Neural crest cell (in vitro differentiated cells): ENCODE results near the gene RAMP1. TPM values are rescaled to one million over a fixed set of nuclear protein-coding genes. Genes with fewer than 3 reads are reported as not detected.

Source experiments
- DNase-seq: peaks from one replicate; pipeline ENCODE4 v3.0.0; 2021; ENCODE audit warnings: low read depth, mixed read lengths, low spot score
- H3K27ac Mint-ChIP-seq: one replicate; pipeline ENCODE4 v1.8.0; 2021; ENCODE audit warnings: mild to moderate bottlenecking, mixed read lengths; ENCODE audit not compliant: unreplicated experiment
- H3K27me3 Mint-ChIP-seq: 2 replicates; pipeline ENCODE4 v1.8.0; 2021; ENCODE audit warnings: low read depth, mild to moderate bottlenecking, mixed read lengths
- H3K36me3 Mint-ChIP-seq: 2 replicates; pipeline ENCODE4 v1.8.0; 2021; ENCODE audit warnings: low read depth, mild to moderate bottlenecking, mixed read lengths
- H3K4me1 Mint-ChIP-seq: 2 replicates; pipeline ENCODE4 v1.8.0; 2021; ENCODE audit warnings: mixed read lengths
- H3K4me3 Mint-ChIP-seq: one replicate; pipeline ENCODE4 v1.8.0; 2021; ENCODE audit warnings: mild to moderate bottlenecking, mixed read lengths
- H3K9me3 Mint-ChIP-seq: 2 replicates; pipeline ENCODE4 v1.8.0; 2021; ENCODE audit warnings: mixed read lengths
- total RNA-seq: library from RNA; stranded (reverse); gene quantifications from 2 replicates; pipeline ENCODE4 v1.2.1, GENCODE V29; 2021
- TF ChIP-seq, protein P1 (sequence below): fragments of 200-600 bp; sonication (generic); conservative IDR thresholded peaks from 2 replicates; pipeline ENCODE4 v1.5.0; 2021; ENCODE audit warnings: antibody characterized with exemption, mild to moderate bottlenecking

The RAMP1 gene
- total RNA-seq, 1 donor from 2014 or later, result 0.58 TPM

DNA sequence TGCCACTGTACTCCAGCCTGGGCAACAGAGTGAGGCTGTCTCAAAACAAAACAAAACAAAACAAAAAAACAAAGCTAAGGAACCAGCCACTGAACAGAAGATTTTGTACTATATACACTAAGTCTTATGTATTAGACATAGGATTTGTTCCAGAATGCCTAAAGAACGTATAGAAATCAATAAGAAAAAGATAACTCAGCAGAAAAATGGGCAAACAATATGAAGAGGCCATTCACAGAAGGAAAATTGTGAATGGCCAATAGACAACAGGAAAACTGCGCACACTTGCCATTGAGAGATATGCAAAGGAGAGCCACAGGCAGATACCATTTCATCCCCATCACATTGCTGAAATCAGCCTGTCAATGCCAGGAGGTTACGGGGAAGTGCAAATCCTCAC lies 92.5 kb downstream of the RAMP1 start:
- TF ChIP-seq, protein P1, sequence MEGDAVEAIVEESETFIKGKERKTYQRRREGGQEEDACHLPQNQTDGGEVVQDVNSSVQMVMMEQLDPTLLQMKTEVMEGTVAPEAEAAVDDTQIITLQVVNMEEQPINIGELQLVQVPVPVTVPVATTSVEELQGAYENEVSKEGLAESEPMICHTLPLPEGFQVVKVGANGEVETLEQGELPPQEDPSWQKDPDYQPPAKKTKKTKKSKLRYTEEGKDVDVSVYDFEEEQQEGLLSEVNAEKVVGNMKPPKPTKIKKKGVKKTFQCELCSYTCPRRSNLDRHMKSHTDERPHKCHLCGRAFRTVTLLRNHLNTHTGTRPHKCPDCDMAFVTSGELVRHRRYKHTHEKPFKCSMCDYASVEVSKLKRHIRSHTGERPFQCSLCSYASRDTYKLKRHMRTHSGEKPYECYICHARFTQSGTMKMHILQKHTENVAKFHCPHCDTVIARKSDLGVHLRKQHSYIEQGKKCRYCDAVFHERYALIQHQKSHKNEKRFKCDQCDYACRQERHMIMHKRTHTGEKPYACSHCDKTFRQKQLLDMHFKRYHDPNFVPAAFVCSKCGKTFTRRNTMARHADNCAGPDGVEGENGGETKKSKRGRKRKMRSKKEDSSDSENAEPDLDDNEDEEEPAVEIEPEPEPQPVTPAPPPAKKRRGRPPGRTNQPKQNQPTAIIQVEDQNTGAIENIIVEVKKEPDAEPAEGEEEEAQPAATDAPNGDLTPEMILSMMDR, result no peak
- Mint-ChIP-seq H3K36me3 (no peaks in the 10 kb centered on the region), H3K4me3 (no peak overlapping the region), H3K4me1 (no peaks in the 10 kb centered on the region), H3K27ac (no peak overlapping the region), H3K27me3 (peaks cover 34% of the 10 kb centered on the region), H3K9me3 (no peaks in the 10 kb centered on the region)
- DNase-seq, result no peak

DNA sequence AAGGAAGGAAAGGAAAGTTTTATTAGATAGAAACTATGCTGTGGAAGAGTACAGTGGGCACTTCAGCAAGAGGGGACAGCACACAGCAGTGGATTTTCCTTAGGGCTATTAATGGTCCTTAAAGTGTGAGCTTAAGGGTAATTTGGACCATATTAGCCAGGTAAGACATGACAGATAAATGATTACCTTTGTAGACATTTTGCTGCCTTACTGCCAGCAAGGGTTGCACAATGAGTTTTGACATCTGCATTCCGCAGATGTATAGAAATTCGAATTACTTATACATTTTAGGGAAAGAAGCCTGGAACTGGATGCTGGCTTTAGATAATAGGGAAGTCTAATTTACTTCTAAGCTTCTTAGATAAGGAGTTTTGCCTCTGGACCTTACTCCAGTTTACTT lies 93.4 kb downstream of the RAMP1 start:
- Mint-ChIP-seq H3K27ac (no peak overlapping the region), H3K27me3 (peaks cover 41% of the 10 kb centered on the region), H3K9me3 (no peaks in the 10 kb centered on the region), H3K4me3 (no peak overlapping the region), H3K4me1 (no peaks in the 10 kb centered on the region), H3K36me3 (no peaks in the 10 kb centered on the region)
- DNase-seq, result no peak
- TF ChIP-seq, protein P1, result no peak

DNA sequence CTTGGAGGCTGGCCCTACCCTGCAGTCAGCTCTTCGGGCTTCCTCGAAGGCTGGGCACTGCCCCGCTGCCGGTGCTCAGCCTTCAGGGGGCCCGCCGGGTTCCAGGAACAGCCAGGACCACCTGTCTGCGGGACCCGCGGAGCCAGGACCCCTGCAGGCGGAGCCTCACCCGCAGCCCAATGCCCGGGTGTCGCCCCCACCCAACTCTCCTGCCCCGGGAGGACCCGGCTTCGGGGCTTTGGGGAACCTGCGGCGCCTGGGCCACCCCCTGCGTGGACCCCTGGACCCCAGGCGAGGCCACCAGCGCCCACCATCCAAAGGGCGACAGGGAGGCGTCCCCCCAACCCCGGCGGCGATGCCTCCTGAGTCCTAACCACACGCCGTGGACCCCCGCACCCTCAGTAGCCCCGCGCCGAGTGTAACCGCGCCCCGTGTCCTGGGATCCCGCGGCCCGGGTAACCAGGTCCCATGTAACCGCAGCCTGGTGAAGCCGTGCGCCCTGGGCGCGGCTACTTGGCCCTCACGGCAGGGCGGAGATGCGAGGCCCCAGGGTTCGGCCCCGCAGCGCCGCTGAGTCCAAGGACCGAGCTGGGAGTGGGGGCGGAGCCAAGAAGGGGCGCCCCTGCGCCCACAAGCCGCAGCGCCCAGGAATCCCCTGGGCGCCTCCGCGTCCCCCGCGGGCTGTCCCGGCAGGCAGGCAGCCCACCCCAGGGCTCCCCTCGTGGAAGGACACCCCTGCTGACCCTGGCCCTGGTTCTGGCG lies 96.4 kb downstream of the RAMP1 start:
- H3K4me3 Mint-ChIP-seq, result no peak overlapping the region
- H3K27me3 Mint-ChIP-seq, result peaks cover 52% of the 10 kb centered on the region
- no peaks in the 10 kb centered on the region for H3K36me3 Mint-ChIP-seq
- H3K4me1 Mint-ChIP-seq, result no peaks in the 10 kb centered on the region
- DNase-seq, result no peak
- no peak overlapping the region for H3K27ac Mint-ChIP-seq
- H3K9me3 Mint-ChIP-seq, result no peaks in the 10 kb centered on the region
- TF ChIP-seq, protein P1, result no peak

DNA sequence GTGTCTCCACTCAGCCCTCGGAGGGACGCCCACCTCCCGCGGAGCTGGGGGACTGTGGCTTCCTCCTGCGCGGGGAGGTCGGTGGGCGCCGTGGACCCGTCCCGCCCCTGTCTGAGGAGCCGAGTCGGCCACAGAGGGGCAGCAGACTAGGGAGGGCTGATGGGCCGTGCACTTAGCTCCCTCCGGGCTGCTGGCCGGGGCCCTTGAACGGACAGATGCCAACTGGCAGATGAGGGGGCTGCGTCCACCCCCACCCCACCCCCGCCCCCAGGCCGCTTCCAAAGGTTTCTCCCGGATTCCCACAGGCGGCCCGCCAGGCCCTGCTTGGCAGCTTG lies 96.9 kb downstream of the RAMP1 start:
- no peak overlapping the region for H3K27ac Mint-ChIP-seq
- no peaks in the 10 kb centered on the region for H3K4me1 Mint-ChIP-seq
- TF ChIP-seq, protein P1, result no peak
- peak; percentile 5 for DNase-seq
- H3K4me3 Mint-ChIP-seq, result no peak overlapping the region
- no peaks in the 10 kb centered on the region for H3K36me3 Mint-ChIP-seq
- H3K27me3 Mint-ChIP-seq, result peaks cover 52% of the 10 kb centered on the region
- no peaks in the 10 kb centered on the region for H3K9me3 Mint-ChIP-seq

DNA sequence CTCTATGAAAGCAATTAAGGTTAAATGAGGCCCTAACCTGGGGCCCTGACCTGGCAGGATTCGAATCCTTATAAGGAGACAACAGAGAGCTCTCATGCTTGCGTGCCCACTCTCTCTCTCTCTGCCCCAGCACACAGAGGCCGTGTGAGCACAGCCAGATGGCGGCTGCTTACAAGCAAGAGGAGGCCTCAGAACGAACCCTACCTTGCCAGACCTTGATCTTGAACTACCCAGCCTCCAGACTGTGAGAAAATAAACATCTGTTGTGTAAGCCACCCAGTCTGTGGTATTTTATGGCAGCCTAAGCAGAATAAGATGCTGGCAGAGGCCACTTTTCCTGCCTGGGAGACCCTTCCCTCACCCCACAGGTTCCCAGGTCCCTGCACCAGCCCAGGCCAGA lies 102.2 kb downstream of the RAMP1 start:
- H3K27me3 Mint-ChIP-seq, result peaks cover 29% of the 10 kb centered on the region
- H3K4me1 Mint-ChIP-seq, result peaks cover 3% of the 10 kb centered on the region
- peaks cover 2% of the 10 kb centered on the region for H3K9me3 Mint-ChIP-seq
- TF ChIP-seq, protein P1, result no peak
- H3K4me3 Mint-ChIP-seq, result no peak overlapping the region
- no peaks in the 10 kb centered on the region for H3K36me3 Mint-ChIP-seq
- DNase-seq, result no peak
- no peak overlapping the region for H3K27ac Mint-ChIP-seq

Other genes starting within 250 kb of the RAMP1 start
- 37.1 and 38.5 TPM in 2 replicates for gene LRRFIP1, start 232.0 kb upstream of the RAMP1 start, total RNA-seq
- gene RBM44, start 60.8 kb upstream of the RAMP1 start, total RNA-seq, result 0.42 and 0.50 TPM in 2 replicates
- 56.8 and 62.3 TPM in 2 replicates for gene UBE2F, start 107.4 kb downstream of the RAMP1 start, total RNA-seq
- 46.1 and 49.8 TPM in 2 replicates for gene SCLY, start 201.4 kb downstream of the RAMP1 start, total RNA-seq
- 0.16 and 0.40 TPM in 2 replicates for gene ESPNL, start 240.7 kb downstream of the RAMP1 start, total RNA-seq